GM21576 (cell line): ENCODE data around the gene MEX3D.

ENCODE experiments used
- ATAC-seq: cut with Tn5 transposase; IDR thresholded peaks from one replicate; pipeline ENCODE4 v1.9.1; 2021; ENCODE audit warnings: mild to moderate bottlenecking, moderate library complexity; ENCODE audit not compliant: unreplicated experiment

MEX3D gene

DNA sequence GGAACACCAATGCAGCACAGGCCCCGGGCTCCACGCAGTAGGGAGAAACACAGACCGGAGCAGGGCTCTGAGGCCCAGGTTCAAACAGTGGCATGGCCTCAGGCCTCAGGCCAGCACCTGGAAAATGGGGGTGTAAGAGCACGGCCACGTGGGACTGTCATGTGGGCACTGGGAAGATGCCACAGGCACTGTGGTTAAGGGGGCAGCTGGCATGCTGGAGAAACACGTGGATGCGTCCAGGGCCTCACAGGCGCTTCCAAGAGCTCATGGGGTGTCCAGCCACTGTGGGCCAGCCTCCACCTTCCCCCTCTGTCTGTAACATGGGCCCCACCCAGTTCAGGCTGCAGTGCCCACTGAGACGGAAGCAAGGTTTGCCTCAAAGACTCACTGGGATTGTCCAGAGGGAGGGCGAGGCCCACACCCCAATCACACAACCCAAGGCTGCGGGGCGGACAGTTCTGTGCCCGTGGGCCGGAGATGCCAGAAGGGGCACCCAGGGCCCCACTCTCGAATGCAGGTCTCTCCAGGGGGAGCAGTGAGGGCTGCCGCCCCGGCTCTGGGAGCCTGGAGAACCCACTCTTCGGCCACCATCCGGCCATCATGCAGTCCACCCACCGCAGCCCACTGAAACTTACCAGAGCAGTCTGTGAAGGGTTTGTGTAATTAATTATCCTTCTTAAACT lies 30.8 kb upstream of the MEX3D start:
- no peak for ATAC-seq

DNA sequence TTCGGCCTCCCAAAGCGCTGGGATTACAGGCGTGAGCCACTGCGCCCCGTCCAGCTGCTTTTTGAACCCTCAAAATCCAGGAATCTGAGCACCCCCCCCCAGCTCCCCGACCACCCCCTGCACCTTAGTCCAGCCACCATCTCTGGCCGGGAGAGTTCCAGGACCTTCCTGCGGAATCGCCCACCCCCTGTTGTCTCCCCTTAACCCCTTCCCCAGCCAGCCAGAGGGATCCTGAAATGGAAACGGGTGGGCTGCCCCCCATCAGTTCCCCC lies 25.3 kb upstream of the MEX3D start:
- no peak for ATAC-seq

DNA sequence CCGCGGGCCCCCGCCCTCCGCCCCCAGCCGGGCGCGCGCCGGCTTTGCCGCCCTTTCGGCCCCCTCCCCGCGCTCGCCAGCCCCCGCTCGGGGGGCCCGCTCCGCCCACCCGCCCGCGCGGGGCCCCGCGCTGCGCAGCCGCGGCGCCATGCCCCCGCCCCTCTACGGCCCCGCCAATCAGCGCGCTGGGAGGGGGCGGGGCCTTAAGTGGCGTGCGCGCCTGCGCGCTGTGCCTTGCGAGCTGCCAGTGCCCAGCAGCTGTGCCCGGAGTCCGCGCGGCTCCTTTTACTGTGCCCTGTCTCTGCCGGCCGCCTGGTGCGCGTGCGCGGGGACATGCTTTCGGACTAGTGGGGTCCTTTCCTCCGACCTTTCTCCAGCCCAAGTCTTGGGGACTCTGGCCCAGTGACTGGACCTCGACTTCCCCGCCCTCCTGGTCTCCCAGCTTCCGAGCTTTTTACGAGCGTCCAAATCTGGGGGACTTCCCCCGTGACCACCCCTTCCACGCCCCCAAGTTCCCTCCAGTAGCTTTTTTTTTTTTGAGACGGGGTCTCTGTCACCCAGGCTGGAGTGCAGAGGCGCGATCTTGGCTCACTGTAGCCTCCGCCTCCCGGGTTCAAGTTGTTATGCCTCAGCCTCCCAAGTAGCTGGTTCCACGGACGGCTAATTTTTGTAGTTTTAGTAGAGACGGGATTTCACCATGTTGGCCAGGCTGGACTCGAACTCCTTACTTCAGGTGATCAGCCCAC lies 24.8 kb upstream of the MEX3D start, which contains the start of gene MBD3:
Gene MBD3 (minus strand): TSS at position 111 of the 746 bp plus-strand sequence. CDS start 234 bp downstream, outside the sequence.
- ATAC-seq = peak; percentile 57

DNA sequence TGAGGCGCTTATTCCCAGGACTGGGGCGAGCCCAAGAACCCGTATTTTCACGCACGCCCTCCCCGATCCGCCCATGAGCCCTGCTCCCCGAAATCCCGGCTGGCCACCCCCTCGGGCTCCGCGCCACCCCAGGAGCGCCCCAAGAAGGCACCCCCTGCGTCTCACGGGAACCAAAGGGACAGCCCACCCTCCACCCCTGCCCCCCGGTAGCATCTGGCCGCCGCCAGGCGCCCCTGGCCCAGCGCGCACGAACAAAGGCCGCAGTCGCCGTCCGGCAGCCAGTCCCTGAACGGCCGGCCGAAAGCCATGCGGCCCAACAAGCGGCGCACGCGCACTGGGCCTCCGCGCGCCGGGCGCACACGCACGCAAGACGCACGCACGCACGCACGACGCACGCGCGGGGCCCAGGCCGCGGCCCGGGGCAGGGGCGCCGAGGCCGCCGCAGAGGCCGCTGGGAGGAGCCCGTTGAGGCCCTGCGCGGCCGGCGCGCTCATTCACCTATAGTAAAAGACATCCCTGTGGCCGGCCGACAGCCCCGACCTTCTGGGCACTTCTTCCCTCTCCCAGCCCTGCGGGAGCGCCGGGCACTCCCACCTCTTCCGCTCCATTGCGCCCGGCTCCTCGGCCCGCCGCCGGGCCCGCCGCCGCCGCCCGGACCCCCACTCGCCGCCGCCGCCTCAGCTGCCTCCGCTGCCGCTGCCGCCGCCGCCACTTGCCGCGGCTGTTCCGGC lies 24.1 kb upstream of the MEX3D start:
- ATAC-seq = peak; percentile 61

DNA sequence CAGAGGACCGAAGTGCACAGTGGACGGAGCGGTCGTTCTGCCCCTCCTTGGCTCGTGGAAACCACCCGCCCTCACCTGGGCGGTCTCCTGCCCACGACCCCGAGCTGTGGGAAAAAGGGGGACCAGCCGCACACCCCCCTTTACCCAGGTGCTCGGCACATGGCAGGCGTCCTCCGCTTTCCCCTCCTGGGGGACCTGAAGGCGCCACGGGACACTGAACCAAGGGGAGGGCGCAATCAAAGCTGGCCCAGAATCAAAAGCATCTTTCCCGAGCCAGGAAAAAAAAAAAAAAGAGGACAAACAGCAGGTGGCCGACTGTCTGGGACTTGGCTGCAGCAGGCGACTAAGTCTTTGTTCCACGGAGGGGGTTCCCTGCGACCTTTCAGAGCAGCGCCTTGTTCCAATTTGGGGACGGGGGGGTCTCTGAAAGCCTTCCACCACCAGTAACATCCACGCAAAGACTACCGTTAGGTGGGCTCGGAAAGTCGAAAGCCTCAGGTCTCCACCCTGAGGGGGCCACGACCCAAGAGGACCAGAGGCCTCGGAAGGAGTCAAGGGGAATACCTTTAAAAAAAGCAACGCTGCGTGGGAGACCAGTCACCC lies 23.4 kb upstream of the MEX3D start:
- ATAC-seq = no peak

DNA sequence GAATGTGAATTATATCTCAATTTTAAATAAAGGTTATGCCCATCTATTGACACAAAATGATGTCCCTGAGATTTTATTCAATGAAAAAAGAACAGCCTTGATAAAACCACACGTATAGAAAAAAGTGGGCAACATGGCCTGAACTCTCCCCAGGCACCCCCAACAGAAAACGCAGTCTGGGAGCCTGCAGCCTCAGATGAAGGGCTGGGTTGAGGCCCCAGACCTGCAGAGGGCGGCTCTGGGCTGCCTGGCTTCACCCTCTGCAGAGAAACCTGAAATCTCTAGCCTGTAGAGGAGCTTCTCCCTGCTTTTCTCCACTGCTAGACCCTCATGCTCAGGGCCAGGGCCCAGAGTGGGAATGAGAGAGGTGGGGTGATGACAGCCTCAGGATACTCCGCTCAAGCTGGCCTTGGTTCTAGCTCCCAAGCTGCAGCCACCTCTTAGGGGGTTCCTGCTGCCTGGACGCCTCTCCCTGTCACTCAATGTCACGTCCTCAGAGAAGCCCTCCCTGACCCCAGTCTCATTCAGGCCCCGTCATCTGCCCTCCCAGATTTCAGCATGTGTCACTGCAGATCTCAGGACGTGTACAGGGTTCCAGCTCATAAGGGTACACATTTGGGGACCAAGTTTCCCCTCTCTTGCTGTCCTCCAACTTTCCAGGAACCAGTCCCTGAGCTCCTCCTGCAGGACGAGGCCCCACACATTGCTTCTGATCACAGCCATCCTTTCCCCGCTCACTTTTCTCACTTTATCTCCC lies 22.7 kb upstream of the MEX3D start:
- ATAC-seq = no peak

DNA sequence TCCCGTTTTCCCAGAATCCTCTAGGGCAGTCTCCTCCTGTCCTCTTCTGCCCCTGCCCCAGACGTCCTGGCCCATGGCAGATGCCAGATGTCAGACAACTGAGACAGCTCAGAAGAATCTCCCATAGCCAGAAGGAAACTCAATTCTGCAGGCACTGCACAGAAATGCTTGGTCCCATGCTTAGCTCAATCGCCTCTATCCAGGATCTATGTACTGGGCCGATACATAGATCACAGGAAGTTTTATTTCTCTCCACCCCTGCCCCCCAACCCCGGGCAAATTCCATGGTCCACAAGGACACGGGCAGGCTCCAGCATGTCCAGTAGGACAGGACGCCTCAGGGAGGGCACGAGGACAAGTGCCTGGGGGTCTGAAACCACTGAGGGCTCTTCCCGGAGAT lies 19.7 kb upstream of the MEX3D start:
- ATAC-seq = no peak

DNA sequence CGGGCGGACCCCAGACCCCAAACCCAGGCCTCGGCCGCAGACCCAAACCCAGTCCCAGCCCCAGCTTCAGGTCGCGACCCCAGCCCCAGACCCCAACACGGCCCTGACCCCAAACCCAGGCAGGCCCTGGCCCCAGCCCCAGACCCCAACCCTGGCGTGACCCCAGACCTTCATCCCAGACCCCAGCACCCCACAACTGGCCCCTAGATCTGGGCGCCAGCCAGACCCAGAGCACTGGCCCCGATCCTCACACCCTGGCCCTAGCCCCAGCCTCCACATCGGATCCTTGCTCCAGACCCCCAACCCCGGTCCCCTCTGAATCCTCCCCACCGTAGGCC lies 17.1 kb upstream of the MEX3D start:
- no peak for ATAC-seq

DNA sequence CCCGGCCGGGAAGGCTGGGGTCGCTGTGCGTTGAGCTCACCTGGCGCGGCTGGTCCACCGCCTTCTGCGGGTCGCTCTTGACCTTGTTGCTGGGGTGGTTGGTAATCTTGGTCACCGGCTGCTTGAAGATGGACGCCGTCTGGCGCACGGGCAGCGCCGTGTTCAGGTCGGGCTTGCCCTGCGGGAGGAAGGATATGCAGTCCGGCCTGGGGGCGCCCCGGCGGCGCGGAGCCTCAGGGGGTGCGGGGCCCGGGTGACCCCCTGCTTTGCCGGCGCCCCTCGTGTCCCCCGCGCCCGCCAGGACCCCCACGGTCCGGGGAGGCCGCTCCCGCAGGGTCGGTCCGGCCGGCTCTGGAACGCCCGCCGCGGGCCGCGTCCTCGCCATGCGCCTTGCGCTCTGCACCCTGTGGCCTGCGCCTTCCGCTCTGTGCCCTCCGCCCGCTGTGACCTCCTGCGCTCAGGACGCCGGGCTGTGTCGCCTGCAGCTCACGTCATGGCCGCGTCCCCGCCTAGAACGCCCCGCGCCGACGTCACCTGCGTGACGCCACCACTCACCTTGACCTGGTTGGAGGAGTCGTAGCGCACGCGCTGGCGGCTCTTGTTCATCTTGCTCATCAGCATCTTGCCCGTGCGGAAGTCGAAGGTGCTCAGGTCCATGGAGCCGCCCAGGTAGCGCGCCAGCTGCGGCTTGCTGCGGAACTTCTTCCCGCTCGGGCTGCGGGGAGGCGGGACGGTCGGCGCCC lies 16.5 kb upstream of the MEX3D start:
- no peak for ATAC-seq

DNA sequence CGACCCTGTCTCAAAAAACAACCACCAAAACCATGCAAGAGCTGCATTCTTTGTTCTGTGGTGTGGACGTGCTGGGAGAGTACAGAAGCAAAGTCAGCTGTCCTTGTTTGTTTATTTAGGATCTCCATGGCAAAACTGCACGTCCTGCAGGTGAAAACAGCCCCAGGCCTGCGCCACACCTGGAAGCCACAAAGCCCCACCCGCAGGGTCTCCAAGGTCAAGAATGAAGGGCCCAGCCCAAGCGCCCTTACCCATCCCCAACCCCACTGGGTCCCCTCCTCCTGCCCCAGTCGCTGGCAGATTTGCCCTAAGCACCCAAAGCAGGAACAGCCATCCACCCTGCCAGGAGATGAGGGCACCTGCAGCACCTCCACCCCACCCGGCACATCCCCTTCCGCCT lies 14.1 kb upstream of the MEX3D start:
- no peak for ATAC-seq

DNA sequence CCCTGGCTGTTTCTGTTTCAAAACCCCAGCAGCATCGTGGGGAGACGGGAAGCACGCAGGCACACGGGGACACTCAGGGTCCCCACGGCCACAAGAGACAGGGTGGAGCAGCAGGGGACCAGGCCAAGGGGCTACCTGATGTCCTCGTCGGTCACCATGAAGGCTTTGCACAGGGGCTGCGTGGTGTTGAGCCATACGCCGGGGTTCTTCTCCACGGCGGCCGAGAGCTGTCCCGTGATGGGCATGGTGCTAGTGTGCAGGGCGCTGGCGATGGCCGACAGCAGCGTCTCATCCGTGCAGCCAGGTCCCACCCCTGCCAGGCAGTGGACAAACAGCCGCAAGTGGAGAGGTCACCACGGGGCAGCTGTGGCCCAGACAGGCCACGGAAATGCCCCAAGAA lies 12.8 kb upstream of the MEX3D start:
- no peak for ATAC-seq

DNA sequence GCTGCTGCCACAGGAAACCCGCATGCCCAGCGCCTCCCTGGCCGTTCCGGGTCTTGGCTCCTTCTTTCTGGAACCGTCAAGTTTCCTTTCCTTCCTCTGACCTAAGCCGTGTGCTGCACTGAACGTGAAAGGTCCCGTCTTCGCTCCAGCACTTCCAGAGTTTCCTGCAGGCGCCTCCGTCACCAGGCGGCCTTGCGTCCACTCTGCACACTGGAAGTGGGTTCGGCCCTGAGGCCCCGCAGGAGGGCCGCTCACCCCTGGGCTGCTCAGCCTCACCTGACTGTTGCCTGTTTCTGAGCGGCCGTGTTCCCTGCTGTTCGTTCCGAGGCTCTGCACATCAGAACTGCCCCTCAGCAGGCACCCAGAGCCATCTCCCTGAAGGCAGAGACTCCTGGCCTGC lies 12.3 kb upstream of the MEX3D start:
- ATAC-seq = no peak

DNA sequence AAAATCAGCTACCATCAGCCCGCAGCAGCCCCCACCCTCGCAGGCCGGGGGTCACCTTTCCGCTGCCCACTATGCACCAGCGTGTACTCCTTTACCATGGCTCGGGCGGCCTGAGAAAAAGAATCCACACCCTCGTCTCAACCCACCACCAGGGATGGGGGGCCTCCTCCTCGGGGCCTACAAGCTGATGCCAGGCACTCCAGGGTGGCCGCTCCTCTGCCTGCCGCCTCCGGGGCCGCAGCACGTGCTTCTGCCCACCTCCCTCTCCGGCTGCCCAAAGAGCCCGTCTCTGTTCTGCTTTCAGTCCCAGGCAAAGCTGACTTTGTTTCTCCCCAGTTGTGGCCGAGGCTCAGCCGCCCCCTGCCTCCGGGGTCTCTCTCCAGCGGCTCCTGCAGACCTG lies 11.1 kb upstream of the MEX3D start:
- no peak for ATAC-seq

DNA sequence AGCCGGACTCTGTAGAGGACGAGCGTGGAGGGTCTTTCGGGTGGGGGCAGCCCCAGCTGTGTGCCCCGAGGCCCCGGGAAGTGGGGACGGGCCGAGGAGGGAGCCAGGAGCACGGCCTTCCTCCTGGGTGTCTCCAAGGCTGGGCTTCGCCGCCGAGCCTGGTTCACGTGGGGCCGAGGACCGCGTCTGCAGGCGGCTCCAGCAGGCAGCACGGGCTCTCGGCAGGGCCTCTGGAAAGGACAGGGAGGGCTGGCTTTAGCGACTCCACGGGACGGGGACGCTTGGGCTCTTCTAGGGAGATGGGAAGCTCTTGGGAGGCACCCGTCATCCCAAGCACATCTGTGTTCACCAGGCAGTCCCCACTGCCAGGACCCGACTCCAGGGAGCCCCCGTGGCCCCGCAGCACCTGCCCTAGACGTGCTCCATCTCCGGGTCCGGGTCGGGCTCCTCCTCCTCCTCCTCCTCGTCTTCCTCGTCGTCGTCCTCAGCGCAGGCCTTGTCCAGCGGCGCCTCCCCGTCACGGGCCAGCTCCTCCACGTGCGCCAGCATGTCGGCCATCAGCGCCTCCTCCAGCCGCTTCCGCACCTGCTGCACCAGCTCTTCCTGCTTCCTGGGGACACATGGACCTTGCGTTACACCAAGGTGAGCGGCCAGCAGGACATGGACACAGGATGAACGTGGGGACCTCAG lies 9.9 kb upstream of the MEX3D start:
- no peak for ATAC-seq

DNA sequence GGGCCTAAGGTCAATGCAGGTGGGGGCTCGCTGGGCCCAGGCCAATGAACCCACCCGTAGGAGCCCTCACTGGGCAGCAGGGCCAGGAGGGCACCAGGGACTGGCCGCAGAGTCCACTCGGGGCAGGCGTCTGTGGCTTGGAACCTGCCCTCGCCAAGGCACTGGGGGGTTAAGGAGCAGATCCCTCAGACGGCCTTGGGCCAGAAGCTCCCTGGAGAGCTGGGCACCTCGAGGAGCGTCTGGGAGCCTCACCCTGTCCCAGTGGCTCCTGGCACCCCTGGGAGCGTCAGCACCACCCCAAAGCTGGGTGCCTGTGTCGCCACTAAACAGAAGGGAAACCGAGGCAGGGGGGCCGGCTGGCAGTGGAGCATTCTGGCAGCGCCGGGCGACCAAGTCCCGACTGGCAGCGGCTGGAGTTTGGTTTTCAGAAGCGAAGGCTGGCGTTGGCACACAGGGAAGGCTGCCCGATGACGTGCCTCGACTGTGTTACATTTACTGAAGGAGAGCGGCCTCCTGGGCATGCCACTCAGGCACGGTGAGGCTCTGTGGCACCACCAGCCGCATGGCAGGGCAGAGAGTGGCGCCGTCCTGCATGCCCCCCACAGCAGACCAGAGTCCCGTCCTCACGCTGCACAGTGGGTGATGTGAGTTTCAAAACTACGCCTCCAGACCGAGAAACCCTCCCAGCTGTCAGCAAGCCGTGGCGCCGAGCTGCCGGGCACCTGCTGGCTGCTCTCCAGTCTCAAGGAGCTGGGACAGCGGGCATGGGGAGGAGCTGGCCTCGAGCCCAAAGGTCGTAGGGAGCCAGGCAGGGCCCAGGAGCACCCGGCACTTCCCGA lies 9.2 kb upstream of the MEX3D start:
- ATAC-seq = no peak

DNA sequence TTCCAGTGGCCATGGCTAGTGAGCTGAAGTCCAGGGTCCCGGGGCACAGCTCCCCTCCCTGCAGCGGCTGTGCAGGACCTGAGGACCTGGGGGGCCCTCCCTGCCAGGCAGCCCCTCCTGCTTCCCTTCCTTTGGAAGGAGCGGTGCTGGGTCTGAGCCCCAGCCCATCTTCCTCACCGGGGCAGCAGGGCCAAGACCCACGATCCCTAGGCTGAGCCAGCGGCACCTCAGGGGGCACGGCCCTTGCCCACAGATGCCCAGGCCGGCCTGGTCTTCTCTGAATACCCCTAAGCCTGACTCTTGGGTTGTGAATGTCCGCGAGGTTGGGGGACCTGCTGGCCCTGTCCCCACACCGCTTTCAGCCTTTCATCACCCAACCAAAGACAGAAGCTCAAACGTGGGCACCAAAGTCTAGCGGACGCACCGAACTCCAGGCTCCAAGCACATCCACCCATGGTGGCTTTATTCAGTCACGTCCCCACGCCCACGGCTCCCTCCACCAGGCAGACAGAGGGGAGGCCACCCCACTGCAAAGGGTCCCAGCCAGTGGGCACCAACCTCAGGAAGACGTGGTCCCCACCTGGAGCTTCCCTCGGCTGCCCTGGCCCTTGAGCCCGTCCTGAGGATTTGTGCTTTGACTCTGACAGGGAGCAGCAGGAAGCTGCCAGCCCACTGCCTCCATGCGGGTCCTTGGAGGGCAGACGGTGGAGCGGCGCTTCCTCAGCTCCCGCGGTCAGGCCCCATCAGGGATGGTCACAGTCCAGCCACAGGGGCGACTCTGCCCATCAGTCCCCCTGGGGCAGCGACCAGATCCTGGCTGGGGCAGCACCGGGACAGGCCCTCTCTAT lies 8.3 kb upstream of the MEX3D start:
- ATAC-seq = no peak

DNA sequence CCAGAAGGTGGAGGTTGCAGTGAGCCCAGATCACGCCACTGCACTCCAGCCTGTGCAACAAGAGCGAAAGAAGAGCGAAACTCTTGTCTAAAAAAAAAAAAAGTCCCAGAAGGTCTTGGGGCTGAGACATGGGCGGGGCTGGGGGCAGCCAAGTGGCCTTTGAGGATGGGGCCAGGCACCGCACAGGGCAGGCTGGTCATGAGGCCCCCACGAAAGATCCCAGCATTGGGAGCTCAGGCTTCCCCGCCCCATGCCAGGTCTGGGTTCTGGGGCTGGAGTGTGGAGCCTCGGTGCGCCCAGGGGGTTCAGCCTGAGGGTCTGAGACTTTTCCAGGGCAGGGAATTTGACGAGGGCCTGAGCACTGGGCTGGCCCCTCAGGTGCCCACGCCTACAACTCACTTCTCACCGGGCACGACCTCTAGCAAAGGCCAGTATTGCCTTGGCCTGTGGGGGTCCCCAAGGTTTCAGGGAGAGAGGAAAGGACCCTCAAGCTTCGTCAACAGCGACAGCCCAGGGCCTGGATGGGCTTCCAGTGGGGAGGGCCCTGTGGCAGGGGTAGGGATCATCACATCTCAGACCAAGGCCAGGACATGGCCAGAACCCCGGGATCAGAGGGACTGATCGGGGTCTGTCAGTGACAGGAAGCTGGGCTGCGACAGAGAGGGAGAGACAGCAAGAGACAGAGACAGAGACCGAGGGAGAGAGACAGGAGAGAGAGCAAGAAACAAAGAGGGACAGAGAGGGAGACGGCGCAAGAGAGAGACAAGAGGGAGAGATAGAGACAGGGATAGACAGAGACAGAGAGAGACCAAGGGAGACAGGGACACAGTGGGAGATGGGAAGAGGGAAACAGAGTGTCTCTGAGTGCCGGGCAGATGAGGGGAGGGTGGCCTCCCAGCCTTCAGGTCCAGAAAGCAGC lies 7.5 kb upstream of the MEX3D start:
- no peak for ATAC-seq
